Thyroid gland (tissue), 4 donors: Measurements from ENCODE around the gene ACTL9. TPM values are rescaled to one million over a fixed set of nuclear protein-coding genes. Genes with fewer than 3 reads are reported as not detected.
"Not testable (repeated sequence)": the region's sequence is repeated elsewhere in the genome, so short reads cannot be mapped to it uniquely, and the experiment has no call there.

Source experiments
- DNase-seq, 2 donors: peaks; one replicate each; pipeline ENCODE4 v3.0.0-alpha.2; 2019
- H3K27ac ChIP-seq, 3 donors: fragments of 200-600 bp; sonication (generic); 1 replicate in 2 of 3; 2 replicates in 1 of 3; pipeline ENCODE4 v1.5.1; 2016 to 2019; ENCODE audit warnings: mild to moderate bottlenecking in 1 of 3, moderate library complexity in 1 of 3
- H3K27me3 ChIP-seq: fragments of 200-600 bp; sonication (generic); one replicate; pipeline ENCODE4 v1.5.1; 2019
- H3K36me3 ChIP-seq, 2 donors: fragments of 200-600 bp; sonication (generic); one replicate each; pipeline ENCODE4 v1.5.1; 2016 to 2019
- H3K4me1 ChIP-seq, 2 donors: fragments of 200-600 bp; sonication (generic); one replicate each; pipeline ENCODE4 v1.5.1; 2017 to 2019
- H3K4me3 ChIP-seq, 3 donors: fragments of 200-600 bp; sonication (generic); replicated peaks in 1 of 3; 1 replicate in 2 of 3; 2 replicates in 1 of 3; pipeline ENCODE4 v1.5.1; 2016; ENCODE audit warnings: mild to moderate bottlenecking in 1 of 3
- H3K9me3 ChIP-seq: fragments of 200-600 bp; sonication (generic); one replicate; pipeline ENCODE4 v1.5.1; 2017
- POLR2A ChIP-seq, 2 donors: fragments of 450-650 bp; IDR thresholded peaks; one replicate each; pipeline ENCODE4 v1.6.1; 2017; ENCODE audit warnings: antibody characterized with exemption in 2 of 2, mild to moderate bottlenecking in 2 of 2, moderate library complexity in 1 of 2
- WGBS, 2 donors: methylation state at CpG; one replicate each; pipeline ENCODE4 v1.1.5; 2017; 5-methylcytosine and 5-hydroxymethylcytosine counted together
- intact Hi-C: fragments of 100-400 bp; cut with DNase I; formaldehyde crosslinking; loops from one replicate; pipeline ENCODE4 v1.15.1; 2023
- total RNA-seq, 4 donors: library from RNA; depleted of rRNA; stranded (reverse); fragments of >200 nt; gene quantifications; one replicate each; pipeline ENCODE4 v1.2.3, GENCODE V29; 2016
- TF ChIP-seq, protein P1 (sequence below), 6 experiments: fragments of 200-600 bp in 3 of 6; fragments of 450-650 bp in 3 of 6; sonication (generic) in 3 of 6; IDR thresholded peaks; one replicate each; pipeline ENCODE4 v1.5.1; 2016 to 2019; ENCODE audit warnings: antibody characterized with exemption in 6 of 6, mild to moderate bottlenecking in 2 of 6, inconsistent platforms in 1 of 6, moderate library complexity in 1 of 6

The ACTL9 gene, protein sequence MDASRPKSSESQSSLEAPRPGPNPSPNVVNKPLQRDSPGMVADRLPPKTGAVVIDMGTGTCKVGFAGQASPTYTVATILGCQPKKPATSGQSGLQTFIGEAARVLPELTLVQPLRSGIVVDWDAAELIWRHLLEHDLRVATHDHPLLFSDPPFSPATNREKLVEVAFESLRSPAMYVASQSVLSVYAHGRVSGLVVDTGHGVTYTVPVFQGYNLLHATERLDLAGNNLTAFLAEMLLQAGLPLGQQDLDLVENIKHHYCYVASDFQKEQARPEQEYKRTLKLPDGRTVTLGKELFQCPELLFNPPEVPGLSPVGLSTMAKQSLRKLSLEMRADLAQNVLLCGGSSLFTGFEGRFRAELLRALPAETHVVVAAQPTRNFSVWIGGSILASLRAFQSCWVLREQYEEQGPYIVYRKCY
- under 1 TPM in 2 of 4 donors, not detected in 2; 0.27 to 0.33 TPM for total RNA-seq

DNA sequence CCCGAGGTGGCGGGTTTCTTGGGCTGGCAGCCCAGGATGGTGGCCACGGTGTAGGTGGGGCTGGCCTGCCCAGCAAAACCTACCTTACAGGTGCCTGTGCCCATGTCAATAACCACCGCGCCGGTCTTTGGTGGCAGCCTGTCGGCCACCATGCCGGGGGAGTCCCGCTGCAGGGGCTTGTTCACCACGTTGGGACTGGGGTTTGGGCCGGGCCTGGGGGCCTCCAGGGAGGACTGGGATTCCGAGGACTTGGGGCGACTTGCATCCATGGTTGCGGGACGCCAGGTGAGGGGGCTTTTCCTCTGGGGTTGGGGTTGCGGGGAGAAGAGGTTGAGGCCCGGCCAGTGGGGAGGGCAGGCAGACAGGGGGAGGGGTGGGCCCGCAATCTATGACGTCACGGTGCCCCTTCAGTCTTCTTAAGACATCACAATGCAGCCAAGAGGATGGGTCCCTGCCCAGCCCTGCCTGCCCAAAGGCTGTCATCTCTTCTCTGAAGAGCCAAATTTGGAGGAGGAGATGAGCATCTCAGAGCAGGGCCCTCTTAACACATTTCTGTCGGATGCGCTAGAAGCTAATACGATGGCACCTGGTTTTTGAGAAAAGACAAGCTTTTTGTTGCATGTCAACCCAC, at the start of gene ACTL9:
ACTL9 (minus strand) TSS at position 363 of the 631 bp plus-strand sequence; CDS start at position 269, 94 bp downstream.
- intact Hi-C loops, result no loop called here
- H3K27me3 ChIP-seq, result no peaks in the 10 kb centered on the region

DNA sequence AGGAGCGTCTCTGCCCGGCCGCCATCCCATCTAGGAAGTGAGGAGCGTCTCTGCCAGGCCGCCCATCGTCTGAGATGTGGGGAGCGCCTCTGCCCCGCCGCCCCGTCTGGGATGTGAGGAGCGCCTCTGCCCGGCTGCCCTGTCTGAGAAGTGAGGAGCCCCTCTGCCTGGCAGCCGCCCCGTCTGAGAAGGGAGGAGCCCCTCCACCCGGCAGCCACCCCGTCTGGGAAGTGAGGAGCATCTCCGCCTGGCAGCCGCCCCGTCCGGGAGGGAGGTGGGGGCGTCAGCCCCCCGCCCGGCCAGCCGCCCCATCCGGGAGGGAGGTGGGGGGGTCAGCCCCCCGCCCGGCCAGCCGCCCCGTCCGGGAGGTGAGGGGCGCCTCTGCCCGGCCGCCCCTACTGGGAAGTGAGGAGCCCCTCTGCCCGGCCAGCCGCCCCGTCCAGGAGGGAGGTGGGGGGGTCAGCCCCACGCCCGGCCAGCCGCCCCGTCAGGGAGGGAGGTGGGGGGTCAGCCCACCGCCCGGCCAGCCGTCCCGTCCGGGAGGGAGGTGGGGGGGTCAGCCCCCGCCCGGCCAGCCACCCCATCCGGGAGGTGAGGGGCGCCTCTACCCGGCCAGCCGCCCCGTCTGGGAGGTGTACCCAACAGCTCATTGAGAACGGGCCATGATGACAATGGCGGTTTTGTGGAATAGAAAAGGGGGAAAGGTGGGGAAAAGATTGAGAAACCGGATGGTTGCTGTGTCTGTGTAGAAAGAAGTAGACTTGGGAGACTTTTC, 40.9 kb upstream of the ACTL9 start:
- intact Hi-C loops, H3K27me3 ChIP-seq: not testable (repeated sequence)
- 81 to 91% methylated on average over 9 to 17 of the region's 55 CpGs for WGBS, 2 donors

More for the DNA sequence above, at the start of gene ACTL9:
- Histone ChIP-seq H3K4me1 (no peaks in the 10 kb centered on the region), H3K36me3 (no peaks in the 10 kb centered on the region), H3K9me3 (no peaks in the 10 kb centered on the region), H3K4me3 (no peak within 1 kb of the TSS), H3K27ac (no peak within 1 kb of the TSS)
- DNase-seq, result no peak
- no peak for TF ChIP-seq POLR2A (IDR thresholded peaks at IDR 0.05)
- TF ChIP-seq, protein P1, sequence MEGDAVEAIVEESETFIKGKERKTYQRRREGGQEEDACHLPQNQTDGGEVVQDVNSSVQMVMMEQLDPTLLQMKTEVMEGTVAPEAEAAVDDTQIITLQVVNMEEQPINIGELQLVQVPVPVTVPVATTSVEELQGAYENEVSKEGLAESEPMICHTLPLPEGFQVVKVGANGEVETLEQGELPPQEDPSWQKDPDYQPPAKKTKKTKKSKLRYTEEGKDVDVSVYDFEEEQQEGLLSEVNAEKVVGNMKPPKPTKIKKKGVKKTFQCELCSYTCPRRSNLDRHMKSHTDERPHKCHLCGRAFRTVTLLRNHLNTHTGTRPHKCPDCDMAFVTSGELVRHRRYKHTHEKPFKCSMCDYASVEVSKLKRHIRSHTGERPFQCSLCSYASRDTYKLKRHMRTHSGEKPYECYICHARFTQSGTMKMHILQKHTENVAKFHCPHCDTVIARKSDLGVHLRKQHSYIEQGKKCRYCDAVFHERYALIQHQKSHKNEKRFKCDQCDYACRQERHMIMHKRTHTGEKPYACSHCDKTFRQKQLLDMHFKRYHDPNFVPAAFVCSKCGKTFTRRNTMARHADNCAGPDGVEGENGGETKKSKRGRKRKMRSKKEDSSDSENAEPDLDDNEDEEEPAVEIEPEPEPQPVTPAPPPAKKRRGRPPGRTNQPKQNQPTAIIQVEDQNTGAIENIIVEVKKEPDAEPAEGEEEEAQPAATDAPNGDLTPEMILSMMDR (IDR thresholded peaks at IDR 0.05), result no peak
- 57 to 74% methylated on average over 11 to 13 of the region's 23 CpGs for WGBS, 2 donors

DNA sequence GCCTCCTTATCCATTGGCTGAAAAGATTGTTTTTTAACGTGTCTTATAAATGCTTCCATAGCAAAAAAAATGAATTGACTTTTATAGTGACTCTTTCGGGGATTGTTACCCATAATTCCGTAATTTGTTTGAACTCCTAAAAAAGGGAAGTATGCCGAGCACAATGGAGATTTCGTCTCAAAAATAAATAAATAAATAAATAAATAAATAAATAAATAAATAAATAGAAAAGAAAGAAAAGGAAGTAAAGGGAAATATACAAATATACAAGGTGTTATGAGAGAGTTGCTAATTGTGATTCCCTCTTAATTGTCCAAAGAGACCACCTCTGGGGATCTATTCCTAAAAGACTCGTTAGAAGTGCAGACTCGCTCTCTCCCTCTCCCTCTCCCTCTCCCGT, 39.8 kb upstream of the ACTL9 start:
- no peaks in the 10 kb centered on the region for H3K36me3 ChIP-seq
- intact Hi-C loops, result no loop called here
- H3K27ac ChIP-seq, result no peak overlapping the region
- 76 to 80% methylated on average over 8 of the region's 8 CpGs for WGBS, 2 donors
- H3K9me3 ChIP-seq, result no peaks in the 10 kb centered on the region
- no peaks in the 10 kb centered on the region for H3K27me3 ChIP-seq
- no peak for TF ChIP-seq POLR2A (IDR thresholded peaks at IDR 0.05)
- TF ChIP-seq, protein P1 (IDR thresholded peaks at IDR 0.05), result no peak
- DNase-seq, result no peak
- no peaks in the 10 kb centered on the region for H3K4me1 ChIP-seq
- H3K4me3 ChIP-seq, result no peak overlapping the region

More for the DNA sequence above, 40.9 kb upstream of the ACTL9 start:
- H3K27ac ChIP-seq, H3K4me3 ChIP-seq, H3K36me3 ChIP-seq, H3K4me1 ChIP-seq, H3K9me3 ChIP-seq, DNase-seq: not testable (repeated sequence)

DNA sequence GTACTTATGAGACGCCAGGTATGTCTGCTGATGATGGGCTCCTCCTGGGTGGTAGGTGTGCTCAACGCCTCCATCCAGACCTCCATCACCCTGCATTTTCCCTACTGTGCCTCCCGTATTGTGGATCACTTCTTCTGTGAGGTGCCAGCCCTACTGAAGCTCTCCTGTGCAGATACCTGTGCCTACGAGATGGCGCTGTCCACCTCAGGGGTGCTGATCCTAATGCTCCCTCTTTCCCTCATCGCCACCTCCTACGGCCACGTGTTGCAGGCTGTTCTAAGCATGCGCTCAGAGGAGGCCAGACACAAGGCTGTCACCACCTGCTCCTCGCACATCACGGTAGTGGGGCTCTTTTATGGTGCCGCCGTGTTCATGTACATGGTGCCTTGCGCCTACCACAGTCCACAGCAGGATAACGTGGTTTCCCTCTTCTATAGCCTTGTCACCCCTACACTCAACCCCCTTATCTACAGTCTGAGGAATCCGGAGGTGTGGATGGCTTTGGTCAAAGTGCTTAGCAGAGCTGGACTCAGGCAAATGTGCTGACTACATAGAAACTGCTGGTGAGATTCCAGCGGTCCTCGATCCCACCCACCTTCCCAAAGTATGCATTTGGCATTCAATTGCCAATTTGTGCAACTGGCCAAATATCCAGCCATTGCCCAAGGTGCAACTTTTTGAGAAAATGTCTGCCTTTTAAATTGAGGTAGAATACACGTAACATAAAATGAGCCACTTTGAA, 33.0 kb upstream of the ACTL9 start:
- no peaks in the 10 kb centered on the region for H3K4me1 ChIP-seq
- no peak for DNase-seq
- H3K9me3 ChIP-seq, result no peaks in the 10 kb centered on the region
- no peaks in the 10 kb centered on the region for H3K27me3 ChIP-seq
- no peak overlapping the region for H3K27ac ChIP-seq
- intact Hi-C loops, result no loop called here
- no peak overlapping the region for H3K4me3 ChIP-seq
- no peak for TF ChIP-seq POLR2A (IDR thresholded peaks at IDR 0.05)
- TF ChIP-seq, protein P1 (IDR thresholded peaks at IDR 0.05), result no peak
- 53 to 69% methylated on average over 19 of the region's 19 CpGs for WGBS, 2 donors
- H3K36me3 ChIP-seq, result no peaks in the 10 kb centered on the region

DNA sequence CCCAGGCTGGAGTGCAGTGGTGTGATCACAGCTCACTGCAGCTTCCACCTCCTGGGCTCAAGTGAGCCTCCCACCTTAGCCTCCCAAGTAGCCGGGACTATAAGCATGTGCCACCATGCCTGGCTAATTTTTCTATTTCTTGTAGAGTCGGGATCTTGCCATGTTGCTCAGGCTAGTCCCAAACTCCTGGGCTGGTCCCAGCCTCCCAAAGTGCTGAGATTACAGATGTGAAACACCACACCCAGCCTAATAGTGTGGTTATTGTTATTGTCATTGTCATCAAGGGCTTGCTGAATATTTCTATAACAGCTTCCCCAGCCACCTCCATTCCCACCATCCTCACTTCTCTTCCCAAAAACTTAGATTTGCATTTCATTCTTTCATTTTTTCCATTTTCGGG, 25.7 kb upstream of the ACTL9 start:
- H3K36me3 ChIP-seq, result no peaks in the 10 kb centered on the region
- WGBS, 2 donors, result 68 to 71% methylated on average over 3 of the region's 3 CpGs
- H3K4me1 ChIP-seq, result no peaks in the 10 kb centered on the region
- no peak for DNase-seq
- H3K27ac ChIP-seq, result no peak overlapping the region
- no peaks in the 10 kb centered on the region for H3K9me3 ChIP-seq
- H3K27me3 ChIP-seq, result no peaks in the 10 kb centered on the region
- intact Hi-C loops, result no loop called here
- TF ChIP-seq, protein P1 (IDR thresholded peaks at IDR 0.05), result no peak
- TF ChIP-seq POLR2A (IDR thresholded peaks at IDR 0.05), result no peak
- no peak overlapping the region for H3K4me3 ChIP-seq
